GM19438 (cell line): ENCODE data around the gene TMBIM1.

Experiments used
- ATAC-seq: cut with Tn5 transposase; IDR thresholded peaks from one replicate; pipeline ENCODE4 v1.9.1; 2021; ENCODE audit warnings: low read depth; ENCODE audit not compliant: unreplicated experiment

TMBIM1 gene

GRCh38 chr2:218292048-218293014, at the start of gene TMBIM1:
TMBIM1 (minus strand) TSS chr2:218292503; CDS start chr2:218282141, 10,362 bp downstream.
- peak; percentile 47 for ATAC-seq

- no peak for ATAC-seq
These were observed 49.1 kb upstream of the TMBIM1 start for GRCh38 chr2:218341381-218341780.

GRCh38 chr2:218340656-218341055, 48.4 kb upstream of the TMBIM1 start:
- ATAC-seq = no peak

GRCh38 chr2:218334531-218334930, 42.2 kb upstream of the TMBIM1 start:
- no peak for ATAC-seq

GRCh38 chr2:218332920-218333645, 40.8 kb upstream of the TMBIM1 start:
- no peak for ATAC-seq

GRCh38 chr2:218332288-218332687, 40.0 kb upstream of the TMBIM1 start:
- no peak for ATAC-seq

- ATAC-seq = no peak
These were observed 39.4 kb upstream of the TMBIM1 start for GRCh38 chr2:218331745-218332144.

GRCh38 chr2:218329826-218330593, 37.7 kb upstream of the TMBIM1 start:
- ATAC-seq = no peak

- ATAC-seq = no peak
These were observed 36.9 kb upstream of the TMBIM1 start for GRCh38 chr2:218329027-218329825.

- ATAC-seq = no peak
These were observed 36.0 kb upstream of the TMBIM1 start for GRCh38 chr2:218328294-218328693.

- ATAC-seq = no peak
These were observed 35.3 kb upstream of the TMBIM1 start for GRCh38 chr2:218327451-218328210.

- ATAC-seq = no peak
These were observed 34.0 kb upstream of the TMBIM1 start for GRCh38 chr2:218326315-218326714.

GRCh38 chr2:218325566-218326160, 33.4 kb upstream of the TMBIM1 start:
- ATAC-seq = no peak

- ATAC-seq = no peak
These were observed 31.5 kb upstream of the TMBIM1 start for GRCh38 chr2:218323526-218324472.

GRCh38 chr2:218322768-218323525, 30.6 kb upstream of the TMBIM1 start:
- peak; percentile 79 for ATAC-seq

GRCh38 chr2:218320704-218321336, 28.5 kb upstream of the TMBIM1 start:
- ATAC-seq = no peak
